Vagina (tissue), 2 donors: Measurements from ENCODE around the gene LIN37. TPM values are rescaled to one million over a fixed set of nuclear protein-coding genes. Genes with fewer than 3 reads are reported as not detected.

Experiments
- DNase-seq, 2 donors: peaks; one replicate each; pipeline ENCODE4 v3.0.0-alpha.2; 2017; ENCODE audit errors: extremely low spot score in 2 of 2
- H3K27ac ChIP-seq: fragments of 200-600 bp; sonication (generic); one replicate; pipeline ENCODE4 v1.5.1; 2019
- H3K27me3 ChIP-seq: fragments of 200-600 bp; sonication (generic); one replicate; pipeline ENCODE4 v1.5.1; 2019
- H3K36me3 ChIP-seq, 2 donors: fragments of 200-600 bp; sonication (generic); one replicate each; pipeline ENCODE4 v1.5.1; 2017 to 2019
- H3K4me1 ChIP-seq: fragments of 200-600 bp; sonication (generic); one replicate; pipeline ENCODE4 v1.5.1; 2019
- H3K4me3 ChIP-seq, 2 donors: fragments of 200-600 bp; sonication (generic); 1 replicate in 1 of 2; 2 replicates in 1 of 2; pipeline ENCODE4 v1.5.1; 2016 to 2019
- H3K9me3 ChIP-seq: fragments of 200-600 bp; sonication (generic); one replicate; pipeline ENCODE4 v1.5.1; 2019
- CTCF ChIP-seq, 3 experiments: fragments of 450-650 bp in 2 of 3; fragments of 200-600 bp in 1 of 3; sonication (generic) in 1 of 3; IDR thresholded peaks; one replicate each; pipeline ENCODE4 v1.5.1; 2017 to 2019; ENCODE audit warnings: antibody characterized with exemption in 3 of 3, mild to moderate bottlenecking in 2 of 3, moderate library complexity in 2 of 3
- POLR2A ChIP-seq, 2 donors: fragments of 450-650 bp; IDR thresholded peaks; one replicate each; pipeline ENCODE4 v1.6.1; 2017; ENCODE audit warnings: antibody characterized with exemption in 2 of 2, mild to moderate bottlenecking in 2 of 2, moderate library complexity in 2 of 2
- POLR2AphosphoS5 ChIP-seq, 2 donors: sonication (generic); formaldehyde crosslinking; IDR thresholded peaks; one replicate each; pipeline ENCODE4 v1.9.0; 2017; ENCODE audit warnings: antibody characterized with exemption in 2 of 2, mild to moderate bottlenecking in 2 of 2, low read depth in 1 of 2; ENCODE audit not compliant: insufficient read depth in 1 of 2
- intact Hi-C: fragments of 100-400 bp; cut with DNase I; formaldehyde crosslinking; loops from one replicate; pipeline ENCODE4 v1.15.1; 2023
- total RNA-seq: library from RNA; depleted of rRNA; stranded (reverse); fragments of >200 nt; gene quantifications from one replicate; pipeline ENCODE4 v1.2.3, GENCODE V29; 2016

LIN37 gene
- total RNA-seq, 1 donor from 2014 or later, result 11.3 TPM

GRCh38 chr19:35797663-35798062 is 49.3 kb downstream of the LIN37 start:
- intact Hi-C loops, result no loop called here
- H3K9me3 ChIP-seq, result no peaks in the 10 kb centered on the region
- peaks cover 8% of the 10 kb centered on the region for H3K4me1 ChIP-seq
- H3K36me3 ChIP-seq, result no peaks in the 10 kb centered on the region
- no peak overlapping the region for H3K27ac ChIP-seq
- H3K27me3 ChIP-seq, result no peaks in the 10 kb centered on the region
- TF ChIP-seq CTCF (IDR thresholded peaks at IDR 0.05) (no peak), POLR2A (IDR thresholded peaks at IDR 0.05) (no peak), POLR2AphosphoS5 (IDR thresholded peaks at IDR 0.05; ENCODE audit: insufficient read depth in 1 of 2, low read depth in 1 of 2) (no peak)
- DNase-seq, result no peak
- H3K4me3 ChIP-seq, result peak overlapping the region in 1 of 2 donors; percentile 18

GRCh38 chr19:35801828-35802227 is 53.5 kb downstream of the LIN37 start:
- Histone ChIP-seq H3K27me3 (no peaks in the 10 kb centered on the region), H3K9me3 (no peaks in the 10 kb centered on the region), H3K36me3 (no peaks in the 10 kb centered on the region), H3K27ac (no peak overlapping the region), H3K4me3 (no peak overlapping the region), H3K4me1 (peaks cover 8% of the 10 kb centered on the region)
- TF ChIP-seq POLR2AphosphoS5 (IDR thresholded peaks at IDR 0.05; ENCODE audit: insufficient read depth in 1 of 2, low read depth in 1 of 2) (no peak), POLR2A (IDR thresholded peaks at IDR 0.05) (no peak), CTCF (IDR thresholded peaks at IDR 0.05) (no peak)
- intact Hi-C loops, result no loop called here
- no peak for DNase-seq

Other genes starting within 250 kb of the LIN37 start
- gene DMKN, start 234.9 kb upstream of the LIN37 start, total RNA-seq, result 237 TPM
- gene SBSN, start 220.3 kb upstream of the LIN37 start, total RNA-seq, result 162 TPM
- gene GAPDHS, start 215.1 kb upstream of the LIN37 start, total RNA-seq, result not detected
- 104 TPM for gene TMEM147, start 202.9 kb upstream of the LIN37 start, total RNA-seq
- gene ATP4A, start 184.9 kb upstream of the LIN37 start, total RNA-seq, result not detected
- not detected for gene PMIS2, start 162.4 kb upstream of the LIN37 start, total RNA-seq
- gene HAUS5, start 135.8 kb upstream of the LIN37 start, total RNA-seq, result 11.0 TPM
- 54.3 TPM for gene RBM42, start 119.5 kb upstream of the LIN37 start, total RNA-seq
- gene ETV2, start 106.8 kb upstream of the LIN37 start, total RNA-seq, result not detected
- gene COX6B1, start 100.3 kb upstream of the LIN37 start, total RNA-seq, result 265 TPM
- gene UPK1A, start 82.1 kb upstream of the LIN37 start, total RNA-seq, result 9.1 TPM
- gene ZBTB32, start 44.0 kb upstream of the LIN37 start, total RNA-seq, result not detected
- gene KMT2B, start 30.6 kb upstream of the LIN37 start, total RNA-seq, result 16.0 TPM
- 7.4 TPM for gene IGFLR1, start 6.1 kb upstream of the LIN37 start, total RNA-seq
- gene U2AF1L4, start 3.2 kb upstream of the LIN37 start, total RNA-seq, result 6.6 TPM
- 28.2 TPM for gene PSENEN, start 2.9 kb upstream of the LIN37 start, total RNA-seq
- 238 TPM for gene HSPB6, start 8.5 kb downstream of the LIN37 start, total RNA-seq
- 13.8 TPM for gene PROSER3, start 9.6 kb downstream of the LIN37 start, total RNA-seq
- 35.4 TPM for gene ARHGAP33, start 27.0 kb downstream of the LIN37 start, total RNA-seq
- not detected for gene PRODH2, start 64.3 kb downstream of the LIN37 start, total RNA-seq
- gene NPHS1, start 103.9 kb downstream of the LIN37 start, total RNA-seq, result not detected
- not detected for gene KIRREL2, start 108.3 kb downstream of the LIN37 start, total RNA-seq
- gene APLP1, start 120.0 kb downstream of the LIN37 start, total RNA-seq, result 1.5 TPM
- gene NFKBID, start 152.0 kb downstream of the LIN37 start, total RNA-seq, result 15.7 TPM
- 9.1 TPM for gene HCST, start 154.0 kb downstream of the LIN37 start, total RNA-seq
- gene TYROBP, start 159.7 kb downstream of the LIN37 start, total RNA-seq, result 68.5 TPM
- 9.1 TPM for gene LRFN3, start 187.8 kb downstream of the LIN37 start, total RNA-seq
- gene SDHAF1, start 246.6 kb downstream of the LIN37 start, total RNA-seq, result 46.9 TPM